Activated T-helper 1 cell treated with anti-CD3 and anti-CD28 coated beads, Interleukin-2, amount 50 U/mL, for 16 hours (primary cell): Measurements from ENCODE around the gene MACROD2.

Experiments used
- DNase-seq, 2 donors: peaks; one replicate each; pipeline ENCODE4 v3.0.0-alpha.2; 2020; ENCODE audit warnings: low read depth in 1 of 2, low spot score in 1 of 2

Gene MACROD2

GRCh38 chr20:16054985-16055384 is 2059.7 kb downstream of the MACROD2 start:
- DNase-seq, result no peak

- DNase-seq, result no peak
These were observed 2062.3 kb downstream of the MACROD2 start for GRCh38 chr20:16057651-16058050.

- no peak for DNase-seq
These were observed 2063.0 kb downstream of the MACROD2 start for GRCh38 chr20:16058268-16058667.

GRCh38 chr20:16059841-16060240 is 2064.5 kb downstream of the MACROD2 start:
- DNase-seq, result no peak

GRCh38 chr20:16061351-16061750 is 2066.0 kb downstream of the MACROD2 start:
- DNase-seq, result no peak

GRCh38 chr20:16062661-16063581 is 2067.6 kb downstream of the MACROD2 start:
- DNase-seq, result no peak

- DNase-seq, result no peak
These were observed 2068.6 kb downstream of the MACROD2 start for GRCh38 chr20:16063881-16064280.

- no peak for DNase-seq
These were observed 2069.8 kb downstream of the MACROD2 start for GRCh38 chr20:16064989-16065707.

GRCh38 chr20:16066571-16066970 is 2071.3 kb downstream of the MACROD2 start:
- DNase-seq, result no peak

GRCh38 chr20:16069389-16070010 is 2074.2 kb downstream of the MACROD2 start:
- DNase-seq, result no peak

- DNase-seq, result no peak
These were observed 2076.9 kb downstream of the MACROD2 start for GRCh38 chr20:16072220-16072619.

- DNase-seq, result no peak
These were observed 2083.0 kb downstream of the MACROD2 start for GRCh38 chr20:16078172-16078898.

GRCh38 chr20:16081421-16081820 is 2086.1 kb downstream of the MACROD2 start:
- no peak for DNase-seq

- DNase-seq, result no peak
These were observed 2086.8 kb downstream of the MACROD2 start for GRCh38 chr20:16082051-16082550.

GRCh38 chr20:16083639-16084280 is 2088.4 kb downstream of the MACROD2 start:
- DNase-seq, result no peak

- no peak for DNase-seq
These were observed 2099.9 kb downstream of the MACROD2 start for GRCh38 chr20:16095226-16095625.

GRCh38 chr20:16096756-16097326 is 2101.5 kb downstream of the MACROD2 start:
- DNase-seq, result no peak

- no peak for DNase-seq
These were observed 2102.5 kb downstream of the MACROD2 start for GRCh38 chr20:16097788-16098187.

- no peak for DNase-seq
These were observed 2103.7 kb downstream of the MACROD2 start for GRCh38 chr20:16098890-16099639.
